ENCODE measurements around the gene AQP6. TPM values are rescaled to one million over a fixed set of nuclear protein-coding genes. Genes with fewer than 3 reads are reported as not detected.

AQP6 gene
- total RNA-seq, 1 donor from 2014 or later, result 0.29 TPM

DNA sequence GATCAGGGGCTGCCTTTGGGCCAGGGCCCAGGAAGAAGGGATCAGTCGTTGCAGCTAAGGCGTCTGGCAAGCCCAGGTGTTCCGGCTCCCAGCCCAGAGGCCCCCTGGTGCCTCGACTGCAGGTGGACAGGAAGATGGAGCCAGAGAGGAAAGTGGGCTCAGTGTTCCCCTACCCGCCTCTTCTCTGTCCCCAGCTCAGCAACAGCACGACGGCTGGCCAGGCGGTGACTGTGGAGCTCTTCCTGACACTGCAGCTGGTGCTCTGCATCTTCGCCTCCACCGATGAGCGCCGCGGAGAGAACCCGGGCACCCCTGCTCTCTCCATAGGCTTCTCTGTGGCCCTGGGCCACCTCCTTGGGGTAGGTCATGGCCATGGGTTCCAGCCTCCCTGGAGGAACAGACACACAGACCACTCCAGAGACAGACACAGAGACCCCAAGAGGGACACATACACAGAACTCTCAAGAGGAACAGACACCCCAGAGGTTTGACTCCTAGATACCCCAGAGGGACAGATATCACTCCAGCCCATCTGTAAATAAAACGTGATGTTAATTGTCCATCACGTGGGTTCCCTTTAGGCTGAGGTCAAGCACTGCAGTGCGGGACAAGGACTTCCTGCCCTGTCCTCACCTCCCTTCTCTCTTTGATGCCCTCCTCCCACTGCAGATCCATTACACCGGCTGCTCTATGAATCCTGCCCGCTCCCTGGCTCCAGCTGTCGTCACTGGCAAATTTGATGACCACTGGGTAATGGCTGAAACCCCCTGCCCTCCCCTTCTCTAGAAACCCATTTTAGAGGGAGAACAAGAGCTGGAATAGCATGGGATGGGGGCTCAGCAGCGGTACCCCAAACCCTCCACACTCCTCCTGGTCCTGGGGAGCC is 18.5 kb upstream of the AQP6 start:
- H3K27me3 Mint-ChIP-seq, result peaks cover 43% of the 10 kb centered on the region
- TF ChIP-seq, protein P1, sequence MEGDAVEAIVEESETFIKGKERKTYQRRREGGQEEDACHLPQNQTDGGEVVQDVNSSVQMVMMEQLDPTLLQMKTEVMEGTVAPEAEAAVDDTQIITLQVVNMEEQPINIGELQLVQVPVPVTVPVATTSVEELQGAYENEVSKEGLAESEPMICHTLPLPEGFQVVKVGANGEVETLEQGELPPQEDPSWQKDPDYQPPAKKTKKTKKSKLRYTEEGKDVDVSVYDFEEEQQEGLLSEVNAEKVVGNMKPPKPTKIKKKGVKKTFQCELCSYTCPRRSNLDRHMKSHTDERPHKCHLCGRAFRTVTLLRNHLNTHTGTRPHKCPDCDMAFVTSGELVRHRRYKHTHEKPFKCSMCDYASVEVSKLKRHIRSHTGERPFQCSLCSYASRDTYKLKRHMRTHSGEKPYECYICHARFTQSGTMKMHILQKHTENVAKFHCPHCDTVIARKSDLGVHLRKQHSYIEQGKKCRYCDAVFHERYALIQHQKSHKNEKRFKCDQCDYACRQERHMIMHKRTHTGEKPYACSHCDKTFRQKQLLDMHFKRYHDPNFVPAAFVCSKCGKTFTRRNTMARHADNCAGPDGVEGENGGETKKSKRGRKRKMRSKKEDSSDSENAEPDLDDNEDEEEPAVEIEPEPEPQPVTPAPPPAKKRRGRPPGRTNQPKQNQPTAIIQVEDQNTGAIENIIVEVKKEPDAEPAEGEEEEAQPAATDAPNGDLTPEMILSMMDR (IDR thresholded peaks at IDR 0.05; ENCODE audit: unreplicated experiment), result no peak
- no peak overlapping the region for H3K27ac Mint-ChIP-seq
- no peak for DNase-seq (ENCODE audit: low spot score, unreplicated experiment)
- no peaks in the 10 kb centered on the region for H3K36me3 Mint-ChIP-seq (ENCODE audit: insufficient read depth)
- no peaks in the 10 kb centered on the region for H3K9me3 Mint-ChIP-seq (ENCODE audit: low read depth)
- H3K4me3 Mint-ChIP-seq (ENCODE audit: low read depth), result no peak overlapping the region
- peaks cover 11% of the 10 kb centered on the region for H3K4me1 Mint-ChIP-seq (ENCODE audit: low read depth)

DNA sequence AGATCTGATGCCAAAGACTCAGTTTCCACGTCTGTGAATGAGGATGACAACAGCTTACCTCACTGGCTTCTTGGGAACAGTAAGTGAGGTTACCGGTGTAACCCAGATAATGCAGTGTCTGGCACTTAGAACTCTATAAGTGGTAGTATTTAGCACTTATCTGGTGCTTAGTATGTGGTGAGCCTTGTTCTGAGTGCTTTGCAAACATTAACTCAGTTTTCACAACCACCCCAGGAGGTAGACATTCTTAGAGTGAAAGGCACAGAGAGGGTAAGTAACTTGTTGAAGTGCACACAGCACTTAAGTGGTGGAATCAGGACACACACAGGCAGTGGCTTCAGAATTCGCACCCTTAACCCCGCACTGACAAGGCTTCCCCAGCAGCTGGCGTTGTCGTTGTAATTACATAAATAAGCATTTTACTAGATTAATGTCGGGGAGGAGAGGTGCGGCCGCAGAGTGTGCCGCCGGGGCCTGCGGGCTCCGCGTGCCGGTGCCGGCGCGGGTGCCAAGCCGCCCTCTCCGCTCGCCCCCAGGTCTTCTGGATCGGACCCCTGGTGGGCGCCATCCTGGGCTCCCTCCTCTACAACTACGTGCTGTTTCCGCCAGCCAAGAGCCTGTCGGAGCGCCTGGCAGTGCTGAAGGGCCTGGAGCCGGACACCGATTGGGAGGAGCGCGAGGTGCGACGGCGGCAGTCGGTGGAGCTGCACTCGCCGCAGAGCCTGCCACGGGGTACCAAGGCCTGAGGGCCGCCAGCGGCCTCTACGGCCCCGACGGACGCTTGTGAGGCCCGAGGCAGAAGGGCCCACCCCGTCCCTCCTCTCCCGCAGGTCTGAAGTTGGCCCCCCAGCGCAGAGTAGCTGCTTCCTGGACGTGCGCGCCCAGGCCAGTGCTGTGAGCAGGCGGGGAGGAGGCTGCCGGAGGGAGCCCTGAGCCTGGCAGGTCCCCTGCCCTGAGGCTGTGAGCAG is 17.6 kb upstream of the AQP6 start:
- H3K27me3 Mint-ChIP-seq, result peaks cover 53% of the 10 kb centered on the region
- no peak overlapping the region for H3K27ac Mint-ChIP-seq
- H3K9me3 Mint-ChIP-seq (ENCODE audit: low read depth), result no peaks in the 10 kb centered on the region
- peaks cover 9% of the 10 kb centered on the region for H3K4me1 Mint-ChIP-seq (ENCODE audit: low read depth)
- no peaks in the 10 kb centered on the region for H3K36me3 Mint-ChIP-seq (ENCODE audit: insufficient read depth)
- H3K4me3 Mint-ChIP-seq (ENCODE audit: low read depth), result no peak overlapping the region
- DNase-seq (ENCODE audit: low spot score, unreplicated experiment), result no peak
- TF ChIP-seq, protein P1 (IDR thresholded peaks at IDR 0.05; ENCODE audit: unreplicated experiment), result no peak

DNA sequence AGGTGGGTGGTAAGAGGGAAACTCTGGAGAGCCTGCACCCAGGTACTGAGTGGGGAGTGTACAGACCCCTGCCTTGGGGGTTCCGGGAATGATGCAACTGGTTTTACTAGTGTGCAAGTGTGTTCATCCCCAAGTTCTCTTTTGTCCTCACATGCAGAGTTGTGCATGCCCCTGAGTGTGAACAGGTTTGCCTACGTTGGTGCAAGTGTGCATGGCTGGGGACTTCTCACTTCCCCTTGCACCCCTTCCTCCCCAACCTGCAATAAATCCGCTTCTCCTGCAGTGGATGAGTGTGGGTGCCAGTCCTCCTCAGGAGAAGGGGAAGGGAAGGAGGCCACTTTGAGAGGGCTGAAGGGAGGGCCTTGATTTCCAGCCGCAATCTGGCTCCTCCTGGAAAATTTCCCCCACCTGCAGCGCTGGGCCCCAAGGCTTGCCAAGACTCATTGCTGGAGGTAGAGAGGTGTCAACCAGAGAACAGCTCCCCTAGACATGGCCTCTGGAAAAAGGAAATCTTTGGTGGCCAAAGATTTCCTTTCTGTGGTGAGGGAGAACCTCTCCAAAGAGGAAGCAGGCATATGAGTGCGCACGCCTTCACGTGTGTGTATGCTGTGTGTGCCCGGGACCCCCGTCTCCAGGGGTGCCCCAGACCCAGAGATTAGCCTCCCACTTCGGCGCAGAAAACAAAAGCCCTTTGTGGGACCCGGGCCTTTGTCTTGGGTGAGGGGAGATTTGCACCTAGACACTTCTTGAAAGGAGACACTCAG is 16.7 kb upstream of the AQP6 start:
- Mint-ChIP-seq H3K4me3 (ENCODE audit: low read depth) (no peak overlapping the region), H3K36me3 (ENCODE audit: insufficient read depth) (no peaks in the 10 kb centered on the region), H3K9me3 (ENCODE audit: low read depth) (no peaks in the 10 kb centered on the region), H3K27ac (no peak overlapping the region), H3K4me1 (ENCODE audit: low read depth) (peaks cover 10% of the 10 kb centered on the region), H3K27me3 (peaks cover 60% of the 10 kb centered on the region)
- DNase-seq (ENCODE audit: low spot score, unreplicated experiment), result no peak
- TF ChIP-seq, protein P1 (IDR thresholded peaks at IDR 0.05; ENCODE audit: unreplicated experiment), result no peak

DNA sequence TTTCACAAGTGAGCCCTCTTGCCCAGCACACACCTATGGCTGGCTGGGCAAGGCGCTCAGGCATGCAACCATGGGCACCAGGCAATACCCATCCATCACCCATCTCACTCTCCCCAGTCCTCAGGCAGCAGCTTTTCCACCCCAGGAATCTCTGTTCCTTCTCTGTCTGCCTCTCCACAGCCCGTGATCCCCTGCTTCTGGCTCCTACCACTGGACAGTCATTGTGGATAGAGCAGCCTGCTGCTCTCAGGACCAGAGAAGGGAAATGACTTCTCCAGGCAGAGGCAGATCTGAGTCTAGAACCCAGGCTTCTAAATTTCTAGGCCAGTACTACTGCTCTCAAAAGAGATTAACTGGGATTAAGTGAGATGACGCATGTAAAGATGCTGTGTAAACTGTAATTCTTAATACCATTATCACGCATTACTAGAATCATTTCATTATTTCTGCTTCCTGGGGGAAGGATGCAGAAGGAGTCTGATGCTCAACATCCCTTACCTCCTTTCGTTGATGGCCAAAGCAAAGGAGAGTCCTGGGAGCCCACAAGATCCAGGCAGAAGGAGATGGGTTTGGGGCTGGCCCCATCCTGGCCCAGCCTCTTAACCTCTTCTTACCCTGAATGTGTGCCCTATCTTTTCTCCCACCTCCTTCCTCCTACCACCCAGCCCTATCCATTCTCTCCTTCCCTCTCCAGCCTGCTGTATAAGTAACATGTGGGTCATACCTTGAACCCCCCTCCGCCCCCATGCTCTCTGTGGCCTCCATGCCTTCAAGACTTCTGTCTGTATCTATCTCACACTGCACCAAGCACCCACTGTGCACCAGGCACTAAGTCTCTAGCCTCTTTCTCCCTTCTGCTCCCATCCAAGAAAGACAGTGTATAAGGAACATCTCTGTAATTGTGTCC is 15.8 kb upstream of the AQP6 start:
- Mint-ChIP-seq H3K4me1 (ENCODE audit: low read depth) (peaks cover 10% of the 10 kb centered on the region), H3K4me3 (ENCODE audit: low read depth) (no peak overlapping the region), H3K9me3 (ENCODE audit: low read depth) (no peaks in the 10 kb centered on the region), H3K36me3 (ENCODE audit: insufficient read depth) (no peaks in the 10 kb centered on the region), H3K27ac (no peak overlapping the region), H3K27me3 (peaks cover 60% of the 10 kb centered on the region)
- no peak for DNase-seq (ENCODE audit: low spot score, unreplicated experiment)
- TF ChIP-seq, protein P1 (IDR thresholded peaks at IDR 0.05; ENCODE audit: unreplicated experiment), result no peak
